DOHH2 (cell line): ENCODE data around the gene FIBCD1.

Source experiments
- H3F3A ChIP-seq: fragments of 200-600 bp; sonication (generic), shearing (Covaris generic); 2 replicates; pipeline ENCODE4 v1.6.0; 2016; ENCODE audit warnings: antibody characterized with exemption, mild to moderate bottlenecking; ENCODE audit not compliant: control insufficient read depth, insufficient read depth
- H3K27ac ChIP-seq: fragments of 200-600 bp; sonication (generic); 2 replicates; pipeline ENCODE4 v1.5.1; 2014; ENCODE audit warnings: low read depth, mild to moderate bottlenecking, low read length, moderate library complexity
- H3K27me3 ChIP-seq: fragments of 200-600 bp; sonication (generic); 2 replicates; pipeline ENCODE4 v1.6.1; 2014; ENCODE audit warnings: mild to moderate bottlenecking, low read length, mixed read lengths; ENCODE audit not compliant: control insufficient read depth
- H3K36me3 ChIP-seq: fragments of 200-600 bp; sonication (generic); 2 replicates; pipeline ENCODE4 v1.6.1; 2014; ENCODE audit warnings: mild to moderate bottlenecking, low read length, moderate library complexity, mixed read lengths; ENCODE audit not compliant: control insufficient read depth
- H3K4me1 ChIP-seq: fragments of 200-600 bp; sonication (generic); 2 replicates; pipeline ENCODE4 v1.6.1; 2014; ENCODE audit warnings: mild to moderate bottlenecking, low read length, mixed read lengths; ENCODE audit not compliant: control insufficient read depth
- H3K4me2 ChIP-seq: fragments of 200-600 bp; sonication (generic); 2 replicates; pipeline ENCODE4 v1.6.0; 2014; ENCODE audit warnings: mild to moderate bottlenecking, low read length, moderate library complexity
- H3K4me3 ChIP-seq: fragments of 200-600 bp; sonication (generic); 2 replicates; pipeline ENCODE4 v1.5.1; 2014; ENCODE audit warnings: mild to moderate bottlenecking, low read length, mixed read lengths
- H3K79me2 ChIP-seq: fragments of 200-600 bp; sonication (generic); 2 replicates; pipeline ENCODE4 v1.6.1; 2014; ENCODE audit warnings: mild to moderate bottlenecking, low read length, mixed read lengths; ENCODE audit not compliant: control insufficient read depth
- H3K9me2 ChIP-seq: fragments of 200-600 bp; sonication (generic); replicated peaks from 2 replicates; pipeline ENCODE4 v1.6.1; 2014; ENCODE audit warnings: mild to moderate bottlenecking, low read length, mixed read lengths; ENCODE audit not compliant: control insufficient read depth
- H3K9me3 ChIP-seq: fragments of 200-600 bp; sonication (generic); 2 replicates; pipeline ENCODE4 v1.6.1; 2014; ENCODE audit warnings: antibody characterized with exemption, low read length, mixed read lengths; ENCODE audit not compliant: control insufficient read depth, insufficient read depth
- H4K20me1 ChIP-seq: fragments of 200-600 bp; sonication (generic); 2 replicates; pipeline ENCODE4 v1.6.0; 2014; ENCODE audit warnings: low read depth, mild to moderate bottlenecking, antibody characterized with exemption, low read length, moderate library complexity; ENCODE audit not compliant: control insufficient read depth, insufficient read depth
- EZH2phosphoT487 ChIP-seq: fragments of 200-600 bp; sonication (generic); IDR thresholded peaks from 2 replicates; pipeline ENCODE4 v1.6.1; 2017; ENCODE audit warnings: borderline replicate concordance, mild to moderate bottlenecking, antibody characterized with exemption, low read length, moderate library complexity, mixed read lengths
- TF ChIP-seq, protein P1 (sequence below): fragments of 200-600 bp; sonication (generic); IDR thresholded peaks from one replicate; pipeline ENCODE4 v1.5.1; 2014; ENCODE audit warnings: antibody characterized with exemption, mild to moderate bottlenecking, low read depth, low read length; ENCODE audit not compliant: poor library complexity, severe bottlenecking

FIBCD1 gene

DNA sequence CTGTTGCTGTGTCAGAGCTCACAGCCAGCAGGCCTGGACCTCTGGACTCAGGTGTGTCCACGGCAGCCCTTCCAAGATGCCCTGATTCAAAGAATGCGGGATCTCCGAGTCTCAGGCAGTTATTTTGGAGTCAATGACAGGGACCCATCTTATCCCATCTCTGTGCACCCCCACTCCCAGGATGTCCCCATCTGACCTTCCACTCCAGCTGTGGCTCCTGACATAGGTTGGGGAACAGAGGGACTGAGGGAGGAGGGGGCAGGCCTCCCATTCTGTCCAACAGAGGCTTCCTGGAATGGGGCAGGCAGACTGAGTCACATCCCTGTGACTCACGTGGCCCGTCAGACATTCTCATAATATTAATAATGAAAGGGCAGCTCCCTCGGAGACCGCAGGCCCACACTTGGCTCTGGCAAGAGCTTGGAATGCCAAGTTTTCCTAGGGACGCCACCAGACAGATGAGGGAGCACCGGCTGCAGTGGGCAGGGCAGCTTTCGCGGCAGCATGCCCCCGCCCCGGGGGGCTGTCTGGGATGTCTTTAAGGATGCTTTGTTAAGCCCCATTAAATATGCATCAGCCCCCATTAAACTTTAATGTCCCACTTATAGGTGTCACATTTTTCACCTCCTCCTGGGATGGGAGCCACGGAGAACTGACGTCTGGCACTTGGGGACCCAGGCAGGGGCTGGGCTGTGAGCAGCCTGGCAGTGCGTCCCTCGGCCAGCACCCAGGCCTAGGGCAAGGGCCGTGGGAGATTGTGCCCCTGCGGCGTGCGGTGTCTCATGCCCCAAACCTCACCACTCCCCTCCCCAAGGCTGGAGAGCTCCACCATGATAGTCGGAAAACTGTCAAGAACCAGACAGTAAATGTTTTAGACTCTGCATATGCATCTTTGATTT is 23.6 kb upstream of the FIBCD1 start:
- Histone ChIP-seq H3K4me1 (no peaks in the 10 kb centered on the region), H4K20me1 (no peaks in the 10 kb centered on the region), H3K27ac (no peak overlapping the region), H3K4me3 (no peak overlapping the region), H3K9me2 (no peaks in the 10 kb centered on the region), H3K79me2 (no peaks in the 10 kb centered on the region), H3K36me3 (no peaks in the 10 kb centered on the region), H3K9me3 (peaks cover 24% of the 10 kb centered on the region; the same call in 1 of the 2 replicates), H3K4me2 (no peak overlapping the region), H3F3A (peaks cover 7% of the 10 kb centered on the region; the same call in 1 of the 2 replicates), H3K27me3 (no peaks in the 10 kb centered on the region)
- TF ChIP-seq, protein P1, sequence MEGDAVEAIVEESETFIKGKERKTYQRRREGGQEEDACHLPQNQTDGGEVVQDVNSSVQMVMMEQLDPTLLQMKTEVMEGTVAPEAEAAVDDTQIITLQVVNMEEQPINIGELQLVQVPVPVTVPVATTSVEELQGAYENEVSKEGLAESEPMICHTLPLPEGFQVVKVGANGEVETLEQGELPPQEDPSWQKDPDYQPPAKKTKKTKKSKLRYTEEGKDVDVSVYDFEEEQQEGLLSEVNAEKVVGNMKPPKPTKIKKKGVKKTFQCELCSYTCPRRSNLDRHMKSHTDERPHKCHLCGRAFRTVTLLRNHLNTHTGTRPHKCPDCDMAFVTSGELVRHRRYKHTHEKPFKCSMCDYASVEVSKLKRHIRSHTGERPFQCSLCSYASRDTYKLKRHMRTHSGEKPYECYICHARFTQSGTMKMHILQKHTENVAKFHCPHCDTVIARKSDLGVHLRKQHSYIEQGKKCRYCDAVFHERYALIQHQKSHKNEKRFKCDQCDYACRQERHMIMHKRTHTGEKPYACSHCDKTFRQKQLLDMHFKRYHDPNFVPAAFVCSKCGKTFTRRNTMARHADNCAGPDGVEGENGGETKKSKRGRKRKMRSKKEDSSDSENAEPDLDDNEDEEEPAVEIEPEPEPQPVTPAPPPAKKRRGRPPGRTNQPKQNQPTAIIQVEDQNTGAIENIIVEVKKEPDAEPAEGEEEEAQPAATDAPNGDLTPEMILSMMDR, result no peak
- no peak for TF ChIP-seq EZH2phosphoT487

DNA sequence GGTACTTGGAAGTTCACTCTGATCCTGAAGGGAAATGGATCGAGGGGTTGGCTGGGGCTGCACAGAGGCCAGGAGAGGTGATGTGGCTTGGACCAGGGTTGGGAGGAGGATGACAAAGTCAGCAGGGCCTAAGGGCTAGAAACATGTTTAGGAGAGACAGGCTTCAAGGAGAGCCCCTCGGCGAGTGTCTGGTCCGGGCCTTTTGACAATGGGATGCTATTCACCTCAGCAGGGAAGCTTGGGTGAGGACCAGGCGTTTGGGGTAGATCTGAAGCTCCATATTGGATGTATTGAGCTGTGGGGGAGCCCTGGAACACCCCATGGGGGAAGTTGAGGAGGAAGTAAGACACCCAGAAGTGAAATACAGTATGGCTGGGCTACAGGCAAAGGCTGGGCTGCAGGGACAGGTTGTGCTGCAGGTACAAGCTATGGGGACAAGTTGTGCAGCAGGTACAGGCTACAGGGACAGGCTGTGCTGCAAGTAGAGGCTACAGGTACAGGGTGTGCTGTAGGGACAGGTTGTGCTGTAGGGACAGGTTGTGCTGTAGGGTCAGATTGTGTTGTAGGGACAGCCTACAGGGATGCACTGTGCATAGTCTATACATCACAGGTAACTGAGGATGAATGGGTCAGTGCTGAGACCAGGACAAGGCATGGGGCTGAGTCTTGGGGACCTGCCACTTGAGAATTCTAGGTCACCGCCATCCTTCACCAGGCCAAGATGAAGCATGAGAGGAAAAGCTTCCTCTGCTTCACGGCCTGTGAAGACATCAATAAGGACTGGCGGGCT is 22.7 kb upstream of the FIBCD1 start:
- Histone ChIP-seq H3K27me3 (no peaks in the 10 kb centered on the region), H3K9me2 (no peaks in the 10 kb centered on the region), H3F3A (peaks cover 7% of the 10 kb centered on the region; the same call in 1 of the 2 replicates), H3K9me3 (peaks cover 33% of the 10 kb centered on the region; the same call in 1 of the 2 replicates), H3K79me2 (no peaks in the 10 kb centered on the region), H3K27ac (no peak overlapping the region), H3K4me3 (no peak overlapping the region), H3K4me2 (no peak overlapping the region), H3K36me3 (no peaks in the 10 kb centered on the region), H3K4me1 (no peaks in the 10 kb centered on the region), H4K20me1 (no peaks in the 10 kb centered on the region)
- TF ChIP-seq EZH2phosphoT487, result no peak
- TF ChIP-seq, protein P1, result no peak

DNA sequence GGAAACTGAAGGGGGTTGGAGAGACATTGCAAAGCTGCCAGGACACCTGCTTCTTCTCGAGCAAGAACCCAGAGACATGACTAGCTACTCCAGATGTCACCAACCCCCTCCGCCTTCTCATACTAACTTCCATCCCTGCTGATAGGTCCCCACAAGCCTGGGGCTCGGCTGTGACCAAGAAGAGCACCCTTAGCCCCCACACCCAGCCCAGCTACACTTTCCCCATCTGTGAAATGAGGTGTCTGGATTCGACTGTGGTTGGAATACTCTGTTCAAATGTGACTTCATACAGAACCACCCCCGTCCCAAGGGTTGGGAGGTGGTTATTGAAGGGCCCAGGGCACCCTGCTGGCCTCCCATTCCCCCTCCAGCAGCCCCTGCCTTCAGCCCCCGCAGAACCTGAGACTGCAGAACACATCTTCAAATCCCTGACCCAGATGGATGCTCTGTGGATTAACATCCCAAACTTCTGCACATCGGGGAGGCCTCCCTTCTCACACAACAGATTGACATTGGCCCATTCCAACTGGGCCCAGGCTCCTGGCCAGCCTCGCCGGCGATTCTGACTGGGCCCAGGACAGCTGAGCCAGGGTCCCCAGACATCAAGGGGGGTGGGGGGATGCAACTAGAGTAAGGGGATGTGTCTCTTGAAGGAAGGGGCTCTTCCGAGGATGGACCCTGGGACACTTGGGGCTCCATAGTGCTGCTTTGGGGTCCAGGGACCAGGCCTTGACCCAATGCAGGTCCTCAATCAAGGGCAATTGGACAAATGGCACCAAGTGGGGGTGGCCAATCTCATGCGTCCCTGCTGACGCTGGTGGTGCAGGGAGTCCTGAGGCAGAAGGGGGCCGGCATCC is 21.7 kb upstream of the FIBCD1 start:
- TF ChIP-seq, protein P1, result no peak
- no peak for TF ChIP-seq EZH2phosphoT487
- Histone ChIP-seq H3K9me3 (peaks cover 38% of the 10 kb centered on the region; the same call in 1 of the 2 replicates), H3K27me3 (no peaks in the 10 kb centered on the region), H3K79me2 (no peaks in the 10 kb centered on the region), H3K27ac (no peak overlapping the region), H3K36me3 (no peaks in the 10 kb centered on the region), H4K20me1 (no peaks in the 10 kb centered on the region), H3K4me2 (no peak overlapping the region), H3K9me2 (no peaks in the 10 kb centered on the region), H3K4me1 (no peaks in the 10 kb centered on the region), H3F3A (peaks cover 7% of the 10 kb centered on the region; the same call in 1 of the 2 replicates), H3K4me3 (no peak overlapping the region)
